Fibroblast of mammary gland (primary cell): Measurements from ENCODE around the gene HCRTR2.

ENCODE experiments used
- DNase-seq: peaks from one replicate; pipeline ENCODE4 v3.0.0-alpha.2; 2010; ENCODE audit warnings: low read depth
- H3K4me3 ChIP-seq: 2 replicates; pipeline ENCODE4 v1.5.1; 2011; ENCODE audit warnings: low read depth, mild to moderate bottlenecking, low read length, moderate library complexity; ENCODE audit not compliant: control insufficient read depth
- TF ChIP-seq, protein P1 (sequence below): conservative IDR thresholded peaks from 2 replicates; pipeline ENCODE4 v1.5.1; 2011; ENCODE audit warnings: low read depth, low read length, inconsistent platforms; ENCODE audit not compliant: control insufficient read depth, insufficient read depth

The HCRTR2 gene

GRCh38 chr6:55260181-55260580 is 85.9 kb downstream of the HCRTR2 start:
- no peak for DNase-seq
- TF ChIP-seq, protein P1, sequence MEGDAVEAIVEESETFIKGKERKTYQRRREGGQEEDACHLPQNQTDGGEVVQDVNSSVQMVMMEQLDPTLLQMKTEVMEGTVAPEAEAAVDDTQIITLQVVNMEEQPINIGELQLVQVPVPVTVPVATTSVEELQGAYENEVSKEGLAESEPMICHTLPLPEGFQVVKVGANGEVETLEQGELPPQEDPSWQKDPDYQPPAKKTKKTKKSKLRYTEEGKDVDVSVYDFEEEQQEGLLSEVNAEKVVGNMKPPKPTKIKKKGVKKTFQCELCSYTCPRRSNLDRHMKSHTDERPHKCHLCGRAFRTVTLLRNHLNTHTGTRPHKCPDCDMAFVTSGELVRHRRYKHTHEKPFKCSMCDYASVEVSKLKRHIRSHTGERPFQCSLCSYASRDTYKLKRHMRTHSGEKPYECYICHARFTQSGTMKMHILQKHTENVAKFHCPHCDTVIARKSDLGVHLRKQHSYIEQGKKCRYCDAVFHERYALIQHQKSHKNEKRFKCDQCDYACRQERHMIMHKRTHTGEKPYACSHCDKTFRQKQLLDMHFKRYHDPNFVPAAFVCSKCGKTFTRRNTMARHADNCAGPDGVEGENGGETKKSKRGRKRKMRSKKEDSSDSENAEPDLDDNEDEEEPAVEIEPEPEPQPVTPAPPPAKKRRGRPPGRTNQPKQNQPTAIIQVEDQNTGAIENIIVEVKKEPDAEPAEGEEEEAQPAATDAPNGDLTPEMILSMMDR, result no peak
- H3K4me3 ChIP-seq, result no peak overlapping the region

- H3K4me3 ChIP-seq, result no peak overlapping the region
- TF ChIP-seq, protein P1, result no peak
- no peak for DNase-seq
These were observed 91.2 kb downstream of the HCRTR2 start for GRCh38 chr6:55265409-55266114.

DNA sequence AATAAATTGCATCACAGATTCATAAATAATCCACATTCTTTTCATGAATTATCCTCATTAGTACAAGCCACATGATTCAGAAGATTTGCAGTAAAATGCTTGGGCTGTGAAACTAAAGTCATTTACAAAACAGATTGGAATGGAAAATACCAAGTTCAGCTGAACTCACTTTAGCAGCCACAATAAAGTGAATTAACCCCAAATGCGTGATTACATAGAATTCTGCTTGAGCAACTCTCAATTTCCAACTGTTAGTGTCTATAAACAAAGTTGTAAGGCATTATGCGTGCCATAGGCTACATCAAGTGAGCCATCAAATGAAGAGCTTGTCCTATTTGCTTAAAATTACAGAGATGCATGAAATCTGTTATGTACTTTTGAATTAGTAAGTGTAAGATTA is 92.6 kb downstream of the HCRTR2 start:
- no peak for DNase-seq
- TF ChIP-seq, protein P1, result no peak
- H3K4me3 ChIP-seq, result no peak overlapping the region

DNA sequence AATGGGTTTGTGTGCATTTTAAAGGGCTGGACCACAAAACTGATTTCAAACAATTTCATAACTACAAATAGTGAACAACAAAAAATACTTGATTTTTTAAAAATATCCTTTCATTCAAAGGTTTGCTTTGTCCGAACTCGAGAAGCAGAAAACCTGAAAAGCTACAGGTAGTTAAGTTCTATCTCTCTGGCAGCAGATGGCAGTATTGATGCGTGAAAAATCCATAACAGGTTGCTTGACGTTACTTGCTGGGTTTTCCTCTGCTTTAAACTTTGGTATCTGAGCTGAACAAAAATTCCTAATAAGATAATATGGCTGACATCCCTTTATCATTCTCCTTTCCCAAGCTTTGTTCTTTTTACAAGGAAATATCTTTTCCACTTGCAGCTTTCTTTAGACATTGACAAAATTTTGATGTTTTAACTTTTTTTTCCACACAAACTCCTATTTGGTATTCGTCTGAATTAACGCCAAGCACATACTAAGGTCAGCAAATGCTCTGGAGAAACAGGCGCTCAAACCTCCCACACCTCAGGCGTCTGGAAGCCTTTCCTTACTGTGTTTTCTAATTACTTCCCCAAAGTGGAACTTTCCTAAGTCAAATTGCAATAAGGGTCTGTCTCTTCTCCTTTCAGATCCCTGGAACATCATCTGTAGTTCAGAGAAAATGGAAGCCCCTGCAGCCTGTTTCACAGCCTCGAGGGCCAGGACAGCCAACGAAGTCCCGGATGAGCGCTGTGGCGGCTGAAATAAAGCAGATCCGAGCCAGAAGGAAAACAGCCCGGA is 102.6 kb downstream of the HCRTR2 start:
- DNase-seq, result peak; percentile 74
- no peak overlapping the region for H3K4me3 ChIP-seq
- TF ChIP-seq, protein P1, result peak; percentile 71

DNA sequence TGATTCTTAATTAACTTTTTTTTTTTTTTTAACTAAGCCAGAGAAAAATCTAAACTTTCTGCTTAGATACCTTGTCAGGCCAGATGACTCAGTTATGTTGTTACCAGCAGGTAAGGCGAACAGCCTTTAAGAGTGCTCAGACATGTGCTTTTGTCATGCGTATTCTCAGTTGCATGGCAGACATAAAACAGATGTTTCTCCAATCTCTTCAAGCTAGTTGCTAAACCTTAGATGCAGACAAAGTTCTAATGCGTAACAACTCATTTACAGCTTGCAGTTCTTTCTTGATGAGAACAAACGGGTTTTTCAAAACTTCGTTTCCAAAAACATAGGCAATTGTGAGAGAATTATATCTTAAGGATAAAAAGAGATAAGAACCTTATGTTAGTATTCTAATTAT is 103.3 kb downstream of the HCRTR2 start:
- TF ChIP-seq, protein P1, result no peak
- no peak for DNase-seq
- H3K4me3 ChIP-seq, result no peak overlapping the region

- TF ChIP-seq, protein P1, result no peak
These were observed 106.9 kb downstream of the HCRTR2 start for GRCh38 chr6:55281215-55281614.

More at GRCh38 chr6:55281215-55281614, 106.9 kb downstream of the HCRTR2 start:
- no peak overlapping the region for H3K4me3 ChIP-seq
- no peak for DNase-seq
